GM21526 (cell line): Measurements from ENCODE around the gene PRCD.
"Not testable (repeated sequence)": the region's sequence is repeated elsewhere in the genome, so short reads cannot be mapped to it uniquely, and the experiment has no call there.

Experiments used
- ATAC-seq: cut with Tn5 transposase; IDR thresholded peaks from one replicate; pipeline ENCODE4 v1.9.1; 2021; ENCODE audit warnings: moderate library complexity; ENCODE audit not compliant: unreplicated experiment, low FRiP score

The PRCD gene

GRCh38 chr17:76502341-76503211 lies 37.3 kb upstream of the PRCD start:
- ATAC-seq, result no peak

DNA sequence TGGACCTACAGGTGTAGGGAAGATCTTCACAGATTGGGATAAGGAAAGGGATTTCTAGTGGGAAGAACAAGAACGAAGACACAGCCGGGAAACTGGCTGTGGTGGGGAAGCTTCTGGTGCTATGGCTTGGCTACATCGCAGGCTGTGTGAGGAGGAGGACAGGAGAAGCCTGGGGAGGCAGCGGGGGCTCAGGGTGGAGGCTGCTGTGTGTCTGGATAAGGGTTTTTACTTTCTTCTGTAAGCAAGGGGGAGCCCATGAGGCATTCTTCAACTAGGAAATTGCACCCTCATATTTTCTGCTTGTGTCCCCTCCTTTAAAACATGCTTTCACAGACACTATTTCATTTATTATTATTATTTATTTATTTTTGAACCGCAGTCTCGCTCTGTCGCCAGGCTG lies 35.7 kb upstream of the PRCD start:
- no peak for ATAC-seq

GRCh38 chr17:76506408-76507345 lies 33.2 kb upstream of the PRCD start:
- ATAC-seq, result peak; percentile 56

DNA sequence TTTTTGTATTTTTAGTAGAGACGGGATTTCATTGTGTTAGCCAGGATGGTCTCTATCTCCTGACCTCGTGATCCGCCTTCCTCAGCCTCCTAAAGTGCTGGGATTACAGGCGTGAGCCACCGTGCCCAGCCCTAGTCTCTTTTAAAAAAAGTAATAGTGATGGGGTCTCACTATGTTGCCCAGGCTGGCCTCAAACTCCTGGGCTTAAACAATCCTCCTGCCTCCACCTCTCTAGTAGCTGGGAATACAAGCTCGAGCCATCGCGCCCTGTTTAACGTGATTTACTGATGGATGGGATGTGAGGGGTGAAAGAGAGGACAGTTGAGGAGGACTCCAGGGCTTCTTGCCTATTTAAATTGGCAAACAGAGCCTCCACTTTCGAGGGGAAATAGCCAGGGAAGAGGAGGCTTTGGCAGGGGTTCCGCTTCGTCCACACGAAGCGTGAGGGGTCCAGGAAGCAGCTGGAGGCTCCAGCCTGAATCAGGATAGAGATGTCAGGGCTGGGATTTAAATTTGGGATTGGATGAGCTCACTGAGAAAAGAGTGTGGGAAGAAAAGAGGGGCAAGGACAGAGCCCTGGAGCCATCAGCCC lies 31.3 kb upstream of the PRCD start:
- not testable (repeated sequence) for ATAC-seq

DNA sequence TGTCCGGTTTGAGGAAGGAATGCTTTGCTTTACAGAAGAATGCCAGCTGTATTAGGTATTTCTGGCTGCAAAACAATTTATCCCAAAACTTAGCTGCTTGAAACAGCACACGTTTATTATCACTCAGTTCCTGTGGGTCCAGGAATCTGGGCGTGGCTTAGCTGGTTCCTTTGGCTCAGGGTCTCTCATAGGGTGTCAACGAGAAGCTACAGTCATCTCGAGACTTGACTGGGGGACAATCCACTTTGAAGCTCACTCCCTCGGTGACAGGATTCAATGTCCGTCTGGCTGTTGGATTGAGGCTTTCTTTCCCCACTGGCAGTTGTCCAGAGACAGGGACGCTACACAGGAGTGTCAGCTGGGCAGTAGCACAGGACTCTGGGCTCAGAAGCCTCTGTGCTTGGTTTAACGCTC lies 29.0 kb upstream of the PRCD start:
- ATAC-seq, result no peak

DNA sequence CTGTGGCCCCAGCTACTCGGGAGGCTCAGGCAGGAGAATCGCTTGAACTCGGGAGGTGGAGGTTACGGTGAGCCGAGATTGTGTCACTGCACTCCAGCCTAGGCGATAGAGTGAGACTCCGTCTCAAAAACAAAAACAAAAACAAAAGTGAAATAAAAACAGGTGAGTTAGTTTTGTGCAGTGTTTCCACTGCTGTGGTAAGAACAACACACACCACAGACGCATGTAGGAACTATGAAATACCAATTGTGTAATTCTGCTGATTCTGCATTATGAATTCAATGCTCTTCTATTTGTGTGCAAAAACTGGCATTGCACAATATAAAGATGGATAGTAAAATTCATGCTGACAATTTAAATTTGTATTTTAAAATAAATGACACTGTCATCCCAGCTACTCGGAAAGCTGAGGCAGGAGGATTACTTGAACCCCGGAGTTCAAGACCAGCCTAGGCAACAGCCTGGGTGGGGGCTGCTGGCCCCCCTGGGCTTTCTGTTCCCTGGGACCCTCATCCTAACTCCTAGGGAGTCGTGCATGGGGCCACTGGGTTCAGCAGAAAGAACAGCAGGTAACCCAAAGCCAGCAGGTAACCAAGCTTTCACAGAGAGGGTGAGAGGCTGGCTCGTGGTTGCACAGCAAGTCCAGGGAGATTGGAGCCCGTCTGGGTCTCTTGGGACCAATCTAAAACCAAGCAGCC lies 28.0 kb upstream of the PRCD start:
- no peak for ATAC-seq

GRCh38 chr17:76512366-76513305 lies 27.2 kb upstream of the PRCD start:
- ATAC-seq, result no peak

GRCh38 chr17:76513306-76513692 lies 26.5 kb upstream of the PRCD start:
- no peak for ATAC-seq

DNA sequence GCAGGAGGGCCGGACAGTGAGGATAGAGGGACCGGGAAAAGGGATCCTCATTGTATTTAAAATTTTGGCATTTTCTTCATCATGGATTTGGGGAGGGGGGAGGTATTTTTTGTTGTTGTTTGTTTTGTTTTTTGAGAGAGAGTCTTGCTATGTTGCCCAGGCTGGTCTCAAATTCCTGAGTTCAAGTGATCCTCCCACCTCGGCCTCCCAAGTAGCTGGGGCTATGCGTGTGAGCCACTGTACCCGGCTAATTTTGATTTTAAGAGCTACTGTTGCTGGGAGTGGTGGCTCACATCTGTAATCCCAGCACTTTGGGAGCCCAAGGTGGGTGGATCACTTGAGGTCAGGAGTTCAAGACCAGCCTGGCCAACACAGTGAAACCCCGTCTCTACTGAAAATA lies 25.5 kb upstream of the PRCD start:
- ATAC-seq, result not testable (repeated sequence)

DNA sequence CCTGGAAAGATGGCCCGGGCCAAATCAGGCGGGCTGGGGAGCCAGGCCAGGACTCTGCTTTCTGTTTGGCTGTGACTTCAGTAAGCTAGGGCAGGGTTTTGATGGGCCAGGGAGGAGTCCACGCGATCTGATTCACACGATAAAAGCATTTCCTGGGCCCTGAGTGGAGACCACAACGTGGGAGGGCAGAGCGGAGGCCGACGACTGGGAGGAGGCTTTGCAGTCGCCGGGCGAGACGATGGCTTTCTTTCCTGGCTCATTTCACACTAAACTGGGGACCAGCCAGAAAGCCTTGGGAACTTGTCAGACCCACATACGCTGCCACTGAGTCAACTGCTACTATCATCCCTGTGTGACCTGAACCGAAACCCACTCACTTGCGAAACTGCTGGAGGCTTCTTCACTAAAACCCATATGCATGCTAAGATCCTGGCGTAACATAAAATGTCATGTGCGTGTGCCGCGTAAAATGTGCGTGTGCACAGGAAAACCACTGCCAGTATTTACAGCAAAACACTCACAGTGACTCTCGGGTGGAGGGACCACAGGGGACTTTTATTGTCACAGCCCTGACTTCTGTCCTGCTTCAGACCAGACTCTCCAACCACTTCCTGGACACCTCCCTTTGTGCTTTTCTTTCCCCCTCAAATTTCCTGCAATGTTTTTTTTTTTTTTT lies 24.4 kb upstream of the PRCD start:
- no peak for ATAC-seq

DNA sequence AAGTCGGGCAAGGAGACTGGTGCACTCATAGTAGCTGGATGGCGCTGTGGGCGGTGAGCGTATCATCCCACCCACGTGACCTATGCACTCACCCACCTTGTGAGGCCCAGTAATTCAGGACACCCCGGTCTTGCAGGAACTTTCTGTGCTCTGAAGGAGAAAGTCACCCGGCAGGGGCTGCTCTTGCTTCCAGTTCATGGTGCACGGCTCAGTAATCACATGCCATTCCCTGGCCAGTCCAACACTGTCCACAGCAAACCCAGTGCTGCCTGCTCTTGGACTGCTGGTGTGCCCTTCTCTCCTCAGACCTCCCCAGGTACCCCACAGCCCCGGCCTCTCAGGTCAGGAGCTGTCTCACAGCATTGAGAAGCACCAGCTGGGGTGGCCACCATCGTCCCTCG lies 22.2 kb upstream of the PRCD start:
- ATAC-seq, result no peak

DNA sequence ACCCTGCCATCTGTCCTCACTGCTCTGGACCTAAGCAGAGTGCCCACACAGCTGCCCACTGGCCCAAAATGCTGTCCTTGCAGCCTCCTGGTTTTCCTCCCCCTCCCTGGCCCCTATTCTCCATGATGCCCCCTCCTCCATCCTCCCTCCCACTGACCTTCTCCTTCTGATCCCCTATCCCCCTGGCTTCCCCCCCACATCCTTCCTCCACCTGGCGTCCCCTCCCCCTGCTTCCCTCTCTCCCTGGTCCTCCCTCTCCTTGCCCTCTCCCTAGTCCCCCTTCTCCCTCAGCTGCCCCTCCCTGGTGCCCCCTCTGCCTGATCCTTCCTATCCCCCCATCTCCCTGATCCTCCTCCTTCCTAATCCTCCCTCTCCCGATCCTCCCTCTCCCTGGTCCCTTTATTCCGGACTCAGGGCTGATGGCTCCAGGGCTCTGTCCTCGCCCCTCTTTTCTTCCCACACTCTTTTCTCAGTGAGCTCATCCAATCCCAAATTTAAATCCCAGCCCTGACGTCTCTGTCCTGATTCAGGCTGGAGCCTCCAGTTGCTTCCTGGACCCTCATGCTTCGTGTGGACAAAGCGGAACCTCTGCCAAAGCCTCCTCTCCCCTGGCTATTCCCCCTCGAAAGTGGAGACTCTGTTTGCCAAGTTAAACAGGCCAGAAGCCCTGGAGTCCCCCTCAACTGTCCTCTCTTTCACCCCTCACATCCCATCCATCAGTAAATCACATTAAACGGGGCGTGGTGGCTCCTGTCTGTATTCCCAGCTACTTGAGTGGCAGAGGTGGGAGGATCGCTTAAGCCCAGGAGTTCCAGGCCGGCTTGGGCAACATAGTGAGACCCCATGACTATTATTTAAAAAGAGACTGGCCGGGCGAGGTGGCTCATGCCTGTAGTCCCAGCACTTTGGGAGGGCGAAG lies 20.5 kb upstream of the PRCD start:
- no peak for ATAC-seq

DNA sequence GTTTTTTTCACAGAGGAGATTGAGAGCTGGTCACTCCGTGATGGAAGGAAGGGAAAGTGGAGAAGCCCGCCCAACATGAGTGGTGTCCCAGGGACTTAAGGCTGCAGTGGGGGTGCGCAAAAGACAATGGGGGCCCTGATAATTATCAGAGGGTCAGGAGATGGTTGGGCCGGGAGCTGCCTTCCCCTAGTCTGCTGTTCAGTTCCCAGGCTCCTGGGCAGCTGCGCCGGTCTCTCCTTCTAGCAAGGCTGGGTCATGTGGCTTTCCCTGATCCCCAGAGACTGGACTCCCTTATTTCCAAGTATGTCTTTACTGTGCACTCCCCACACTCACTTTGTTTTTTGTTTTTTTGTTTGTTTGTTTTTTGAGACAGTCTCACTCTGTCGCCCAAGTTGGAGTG lies 18.6 kb upstream of the PRCD start:
- no peak for ATAC-seq

GRCh38 chr17:76521683-76522082 lies 18.2 kb upstream of the PRCD start:
- not testable (repeated sequence) for ATAC-seq

DNA sequence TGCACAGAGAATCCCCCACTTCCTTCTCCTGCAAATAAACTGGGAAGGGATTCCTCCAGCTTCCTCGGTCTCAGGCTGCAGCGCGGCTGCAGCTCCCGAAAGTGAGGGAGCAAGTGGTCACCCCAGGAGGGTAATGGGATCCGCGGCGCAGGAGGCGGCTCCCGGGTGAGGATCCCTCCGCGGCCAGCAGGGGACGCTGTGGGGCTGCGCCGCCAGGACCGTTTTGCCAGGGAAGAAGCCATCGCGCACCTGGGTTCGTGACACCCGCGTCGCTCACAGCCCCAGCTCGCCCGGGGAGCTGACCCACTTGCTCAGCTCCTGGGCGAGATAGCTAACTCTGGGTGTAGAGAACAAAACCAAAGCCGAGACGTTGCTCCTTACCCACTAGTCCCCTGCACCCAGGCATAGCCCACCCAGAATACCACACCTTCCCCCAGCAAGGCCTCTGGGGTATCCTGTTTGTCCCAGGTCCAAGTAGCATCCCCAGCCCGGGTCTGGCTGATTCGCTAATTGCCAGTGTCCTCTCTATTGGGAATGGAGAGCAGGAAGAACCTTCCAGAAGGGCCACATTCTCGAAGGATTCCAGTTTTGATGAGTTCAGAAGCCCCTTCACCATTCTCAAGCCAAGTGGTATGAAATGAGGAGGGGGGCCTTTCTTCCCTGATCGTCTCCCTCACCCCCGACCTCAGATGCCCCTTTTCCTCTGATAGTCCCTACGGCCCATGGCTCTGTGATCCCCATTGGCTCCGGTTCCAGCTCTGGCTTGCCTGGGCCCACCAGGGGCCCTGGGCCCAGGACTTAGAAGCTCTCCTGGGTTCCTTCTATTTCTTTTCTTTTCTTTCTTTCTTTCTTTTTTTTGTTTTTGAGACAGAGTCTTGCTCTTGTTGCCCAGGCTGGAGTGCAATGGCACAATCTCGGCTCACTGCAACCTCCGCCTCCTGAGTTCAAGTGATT lies 16.5 kb upstream of the PRCD start:
- ATAC-seq, result no peak

DNA sequence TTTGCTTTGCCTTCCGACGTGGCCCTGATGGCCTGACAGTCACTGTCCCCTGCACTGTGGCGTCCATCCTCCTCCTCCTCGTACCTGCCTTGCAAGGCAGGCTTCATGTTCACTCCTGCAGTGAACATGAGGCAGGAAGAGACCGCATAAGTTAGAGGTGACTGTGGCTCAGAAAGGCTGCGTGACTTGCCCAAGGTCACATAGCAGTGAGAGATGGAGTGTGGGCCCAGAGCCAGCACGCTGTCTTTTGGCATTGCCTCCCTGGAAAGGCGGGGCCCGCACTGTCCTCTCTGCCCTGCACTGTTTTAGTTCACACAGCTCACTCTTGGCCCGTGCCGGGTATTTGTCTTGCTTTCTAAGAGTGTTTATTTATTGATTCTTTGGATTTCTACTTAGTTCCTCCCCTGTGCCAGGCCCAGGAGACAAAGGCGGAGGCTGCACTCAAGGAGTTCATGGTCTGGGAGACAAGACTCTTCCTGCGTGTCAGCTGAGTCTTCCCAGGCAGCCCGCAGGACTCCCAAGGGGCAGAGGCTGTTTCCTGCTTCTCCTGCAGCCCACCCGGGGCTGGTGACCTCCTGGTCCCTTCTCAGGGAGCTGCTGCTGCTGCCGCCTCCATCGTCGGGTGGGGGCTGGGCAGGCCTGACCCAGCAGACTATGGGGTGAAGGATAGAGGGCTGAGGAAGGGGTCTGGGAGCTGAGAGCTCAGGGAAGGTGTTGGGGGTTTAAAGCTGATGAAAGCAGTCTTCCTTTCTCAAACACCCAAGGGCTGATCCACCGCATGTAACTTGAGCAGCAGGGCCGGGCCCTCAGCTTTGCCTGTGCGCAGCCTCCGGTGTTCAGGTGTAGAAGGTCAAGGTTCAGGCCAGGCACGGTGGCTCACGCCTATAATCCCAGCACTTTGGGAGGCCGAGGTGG lies 15.0 kb upstream of the PRCD start:
- no peak for ATAC-seq
